Liver (tissue), 9 donors: ENCODE results near the gene KIAA1614. TPM values are rescaled to one million over a fixed set of nuclear protein-coding genes. Genes with fewer than 3 reads are reported as not detected.

Experiments
- DNase-seq: peaks from one replicate; pipeline ENCODE4 v3.0.0-alpha.2; 2017; ENCODE audit warnings: low spot score
- H3K27ac ChIP-seq, 2 donors: one replicate each; pipeline ENCODE4 v1.7.0; 2013; ENCODE audit warnings: inconsistent platforms in 2 of 2, low read length in 2 of 2, control low read depth in 1 of 2, low read depth in 1 of 2, mild to moderate bottlenecking in 1 of 2
- H3K27me3 ChIP-seq, 4 donors: one replicate each; pipeline versions ENCODE4 v1.6.1 to v1.7.0; 2013; ENCODE audit warnings: low read length in 3 of 4, inconsistent platforms in 1 of 4, mild to moderate bottlenecking in 1 of 4, moderate library complexity in 1 of 4; ENCODE audit not compliant: control insufficient read depth in 4 of 4, insufficient read depth in 4 of 4
- H3K36me3 ChIP-seq, 4 donors: one replicate each; pipeline versions ENCODE4 v1.6.1 to v1.7.0; 2013; ENCODE audit warnings: low read length in 3 of 4, mild to moderate bottlenecking in 3 of 4, low read depth in 1 of 4, moderate library complexity in 1 of 4; ENCODE audit not compliant: control insufficient read depth in 4 of 4, insufficient read depth in 3 of 4
- H3K4me1 ChIP-seq, 4 donors: one replicate each; pipeline versions ENCODE4 v1.6.1 to v1.7.0; 2013; ENCODE audit warnings: low read length in 3 of 4, mild to moderate bottlenecking in 3 of 4, moderate library complexity in 1 of 4; ENCODE audit not compliant: control insufficient read depth in 4 of 4, insufficient read depth in 4 of 4
- H3K4me3 ChIP-seq, 3 donors: one replicate each; pipeline versions ENCODE4 v1.6.1 to v1.7.0; 2013; ENCODE audit warnings: low read length in 3 of 3, control low read depth in 1 of 3, low read depth in 1 of 3, mild to moderate bottlenecking in 1 of 3
- H3K9ac ChIP-seq, 2 donors: one replicate each; pipeline ENCODE4 v1.7.0; 2013; ENCODE audit warnings: low read length in 2 of 2, mild to moderate bottlenecking in 2 of 2, moderate library complexity in 2 of 2, control low read depth in 1 of 2, low read depth in 1 of 2
- H3K9me3 ChIP-seq, 4 donors: one replicate each; pipeline versions ENCODE4 v1.6.1 to v1.7.0; 2013; ENCODE audit warnings: low read length in 3 of 4; ENCODE audit not compliant: control insufficient read depth in 4 of 4
- EGR1 ChIP-seq, 2 donors: IDR thresholded peaks; 2 replicates each; pipeline ENCODE4 v1.6.1; 2016 to 2018; ENCODE audit warnings: antibody characterized with exemption in 2 of 2, low read depth in 2 of 2
- FOXA1 ChIP-seq: IDR thresholded peaks from 2 replicates; pipeline ENCODE4 v1.6.1; 2016; ENCODE audit warnings: antibody characterized with exemption
- FOXA2 ChIP-seq: IDR thresholded peaks from 2 replicates; pipeline ENCODE4 v1.6.1; 2016; ENCODE audit warnings: antibody characterized with exemption
- GABPA ChIP-seq, 2 donors: IDR thresholded peaks in 1 of 2; conservative IDR thresholded peaks in 1 of 2; 2 replicates each; pipeline ENCODE4 v1.6.1; 2016; ENCODE audit warnings: antibody characterized with exemption in 2 of 2, mild to moderate bottlenecking in 1 of 2, moderate library complexity in 1 of 2
- HNF4A ChIP-seq, 2 donors: conservative IDR thresholded peaks; 2 replicates each; pipeline ENCODE4 v1.6.1; 2016; ENCODE audit warnings: antibody characterized with exemption in 2 of 2, mild to moderate bottlenecking in 2 of 2
- HNF4G ChIP-seq: IDR thresholded peaks from 2 replicates; pipeline ENCODE4 v1.6.1; 2016; ENCODE audit warnings: antibody characterized with exemption
- JUND ChIP-seq, 2 donors: IDR thresholded peaks; 2 replicates each; pipeline ENCODE4 v1.6.1; 2016; ENCODE audit warnings: antibody characterized with exemption in 2 of 2
- SP1 ChIP-seq: IDR thresholded peaks from 2 replicates; pipeline ENCODE4 v1.6.1; 2018; ENCODE audit warnings: antibody characterized with exemption, mild to moderate bottlenecking
- TAF1 ChIP-seq: conservative IDR thresholded peaks from 2 replicates; pipeline ENCODE4 v1.6.1; 2016; ENCODE audit warnings: antibody characterized with exemption, mild to moderate bottlenecking
- YY1 ChIP-seq: IDR thresholded peaks from 2 replicates; pipeline ENCODE4 v1.6.1; 2016; ENCODE audit warnings: antibody characterized with exemption, mild to moderate bottlenecking
- WGBS: extraction: QIAGEN DNeasy Blood & Tissue Kit; methylation state at CpG from one replicate; pipeline ENCODE4 v1.1.7; 2013; 5-methylcytosine and 5-hydroxymethylcytosine counted together
- polyA plus RNA-seq, 2 donors: library from polyadenylated mRNA; stranded (reverse) in 1 of 2; unstranded in 1 of 2; fragments of 200-250 nt in 1 of 2; fragments of >200 nt in 1 of 2; fragmentation: Nextera tagmentation in 1 of 2; extraction: Ambion mirVana in 1 of 2; gene quantifications; one replicate each; pipeline versions ENCODE4 v1.2.1 to v1.2.3, GENCODE V29; 2013 to 2015
- total RNA-seq, 2 donors: library from RNA; depleted of rRNA; stranded (reverse); fragments of >200 nt; gene quantifications; one replicate each; pipeline ENCODE4 v1.2.3, GENCODE V29; 2014
- TF ChIP-seq, protein P1 (sequence below): IDR thresholded peaks from 2 replicates; pipeline ENCODE4 v1.6.1; 2016; ENCODE audit warnings: antibody characterized with exemption
- TF ChIP-seq, protein P2 (sequence below): fragments of 150-350 bp; IDR thresholded peaks from 2 replicates; pipeline ENCODE4 v1.5.1; 2017; ENCODE audit warnings: improper control_type of control experiment, low read depth, low read length; ENCODE audit not compliant: missing input control
- TF ChIP-seq, protein P3 (sequence below): IDR thresholded peaks from 2 replicates; pipeline ENCODE4 v1.6.1; 2016; ENCODE audit warnings: antibody characterized with exemption
- TF ChIP-seq, protein P4 (sequence below): IDR thresholded peaks from 2 replicates; pipeline ENCODE4 v1.6.1; 2016; ENCODE audit warnings: antibody characterized with exemption, mild to moderate bottlenecking
- TF ChIP-seq, protein P5 (sequence below): IDR thresholded peaks from 2 replicates; pipeline ENCODE4 v1.6.1; 2016; ENCODE audit warnings: antibody characterized with exemption
- donor health status: healthy.
- donor health status: healthy.
- donor health status: healthy.
- donor health status: healthy.
- donor health status: healthy.

The KIAA1614 gene
- total and polyA plus RNA-seq, 4 donors: 0.21 to 1.1 (median 0.40) TPM

DNA sequence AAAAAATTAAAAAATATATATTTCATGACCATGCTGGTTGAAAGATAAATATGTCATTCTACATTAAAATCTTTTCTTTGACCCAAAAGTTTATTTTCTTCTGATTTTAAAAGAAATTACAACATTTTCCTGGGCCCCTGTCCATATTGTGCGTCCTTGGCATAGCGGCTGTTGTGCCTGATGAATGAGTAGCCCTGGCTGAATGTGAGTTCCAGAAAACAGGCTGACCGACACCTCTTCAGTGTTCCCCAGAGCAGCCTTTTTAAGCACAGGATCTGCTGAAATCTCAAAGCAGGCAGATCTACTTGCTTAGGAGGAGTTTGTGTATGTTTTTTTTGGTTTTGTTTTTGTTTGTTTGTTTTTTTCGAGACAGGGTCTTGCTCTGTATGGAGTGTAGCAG is 19.7 kb downstream of the KIAA1614 start:
- WGBS: 92% methylated on average over 4 of the region's 4 CpGs
- Histone ChIP-seq H3K4me3 (no peak overlapping the region), H3K27me3 (no peaks in the 10 kb centered on the region), H3K4me1 (peaks cover 0 to 5% (median 3%) of the 10 kb centered on the region in 4 donors), H3K9ac (no peak overlapping the region), H3K9me3 (no peaks in the 10 kb centered on the region), H3K27ac (no peak overlapping the region), H3K36me3 (no peaks in the 10 kb centered on the region)
- TF ChIP-seq, protein P1, sequence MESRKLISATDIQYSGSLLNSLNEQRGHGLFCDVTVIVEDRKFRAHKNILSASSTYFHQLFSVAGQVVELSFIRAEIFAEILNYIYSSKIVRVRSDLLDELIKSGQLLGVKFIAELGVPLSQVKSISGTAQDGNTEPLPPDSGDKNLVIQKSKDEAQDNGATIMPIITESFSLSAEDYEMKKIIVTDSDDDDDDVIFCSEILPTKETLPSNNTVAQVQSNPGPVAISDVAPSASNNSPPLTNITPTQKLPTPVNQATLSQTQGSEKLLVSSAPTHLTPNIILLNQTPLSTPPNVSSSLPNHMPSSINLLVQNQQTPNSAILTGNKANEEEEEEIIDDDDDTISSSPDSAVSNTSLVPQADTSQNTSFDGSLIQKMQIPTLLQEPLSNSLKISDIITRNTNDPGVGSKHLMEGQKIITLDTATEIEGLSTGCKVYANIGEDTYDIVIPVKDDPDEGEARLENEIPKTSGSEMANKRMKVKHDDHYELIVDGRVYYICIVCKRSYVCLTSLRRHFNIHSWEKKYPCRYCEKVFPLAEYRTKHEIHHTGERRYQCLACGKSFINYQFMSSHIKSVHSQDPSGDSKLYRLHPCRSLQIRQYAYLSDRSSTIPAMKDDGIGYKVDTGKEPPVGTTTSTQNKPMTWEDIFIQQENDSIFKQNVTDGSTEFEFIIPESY: no peak
- no peak for TF ChIP-seq HNF4A (conservative IDR thresholded peaks at IDR 0.05)
- TF ChIP-seq, protein P2, sequence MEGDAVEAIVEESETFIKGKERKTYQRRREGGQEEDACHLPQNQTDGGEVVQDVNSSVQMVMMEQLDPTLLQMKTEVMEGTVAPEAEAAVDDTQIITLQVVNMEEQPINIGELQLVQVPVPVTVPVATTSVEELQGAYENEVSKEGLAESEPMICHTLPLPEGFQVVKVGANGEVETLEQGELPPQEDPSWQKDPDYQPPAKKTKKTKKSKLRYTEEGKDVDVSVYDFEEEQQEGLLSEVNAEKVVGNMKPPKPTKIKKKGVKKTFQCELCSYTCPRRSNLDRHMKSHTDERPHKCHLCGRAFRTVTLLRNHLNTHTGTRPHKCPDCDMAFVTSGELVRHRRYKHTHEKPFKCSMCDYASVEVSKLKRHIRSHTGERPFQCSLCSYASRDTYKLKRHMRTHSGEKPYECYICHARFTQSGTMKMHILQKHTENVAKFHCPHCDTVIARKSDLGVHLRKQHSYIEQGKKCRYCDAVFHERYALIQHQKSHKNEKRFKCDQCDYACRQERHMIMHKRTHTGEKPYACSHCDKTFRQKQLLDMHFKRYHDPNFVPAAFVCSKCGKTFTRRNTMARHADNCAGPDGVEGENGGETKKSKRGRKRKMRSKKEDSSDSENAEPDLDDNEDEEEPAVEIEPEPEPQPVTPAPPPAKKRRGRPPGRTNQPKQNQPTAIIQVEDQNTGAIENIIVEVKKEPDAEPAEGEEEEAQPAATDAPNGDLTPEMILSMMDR: no peak
- TF ChIP-seq TAF1: no peak
- TF ChIP-seq, protein P3, sequence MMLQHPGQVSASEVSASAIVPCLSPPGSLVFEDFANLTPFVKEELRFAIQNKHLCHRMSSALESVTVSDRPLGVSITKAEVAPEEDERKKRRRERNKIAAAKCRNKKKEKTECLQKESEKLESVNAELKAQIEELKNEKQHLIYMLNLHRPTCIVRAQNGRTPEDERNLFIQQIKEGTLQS: no peak
- TF ChIP-seq HNF4G: no peak
- TF ChIP-seq SP1: no peak
- TF ChIP-seq FOXA2: no peak
- no peak for TF ChIP-seq YY1
- no peak for TF ChIP-seq EGR1 (IDR thresholded peaks at IDR 0.05; ENCODE audit: low read depth in 2 of 2)
- no peak for TF ChIP-seq GABPA (IDR thresholded peaks at IDR 0.05 in 1 of 2, conservative IDR thresholded peaks at IDR 0.05 in 1 of 2)
- no peak for TF ChIP-seq FOXA1
- TF ChIP-seq, protein P4, sequence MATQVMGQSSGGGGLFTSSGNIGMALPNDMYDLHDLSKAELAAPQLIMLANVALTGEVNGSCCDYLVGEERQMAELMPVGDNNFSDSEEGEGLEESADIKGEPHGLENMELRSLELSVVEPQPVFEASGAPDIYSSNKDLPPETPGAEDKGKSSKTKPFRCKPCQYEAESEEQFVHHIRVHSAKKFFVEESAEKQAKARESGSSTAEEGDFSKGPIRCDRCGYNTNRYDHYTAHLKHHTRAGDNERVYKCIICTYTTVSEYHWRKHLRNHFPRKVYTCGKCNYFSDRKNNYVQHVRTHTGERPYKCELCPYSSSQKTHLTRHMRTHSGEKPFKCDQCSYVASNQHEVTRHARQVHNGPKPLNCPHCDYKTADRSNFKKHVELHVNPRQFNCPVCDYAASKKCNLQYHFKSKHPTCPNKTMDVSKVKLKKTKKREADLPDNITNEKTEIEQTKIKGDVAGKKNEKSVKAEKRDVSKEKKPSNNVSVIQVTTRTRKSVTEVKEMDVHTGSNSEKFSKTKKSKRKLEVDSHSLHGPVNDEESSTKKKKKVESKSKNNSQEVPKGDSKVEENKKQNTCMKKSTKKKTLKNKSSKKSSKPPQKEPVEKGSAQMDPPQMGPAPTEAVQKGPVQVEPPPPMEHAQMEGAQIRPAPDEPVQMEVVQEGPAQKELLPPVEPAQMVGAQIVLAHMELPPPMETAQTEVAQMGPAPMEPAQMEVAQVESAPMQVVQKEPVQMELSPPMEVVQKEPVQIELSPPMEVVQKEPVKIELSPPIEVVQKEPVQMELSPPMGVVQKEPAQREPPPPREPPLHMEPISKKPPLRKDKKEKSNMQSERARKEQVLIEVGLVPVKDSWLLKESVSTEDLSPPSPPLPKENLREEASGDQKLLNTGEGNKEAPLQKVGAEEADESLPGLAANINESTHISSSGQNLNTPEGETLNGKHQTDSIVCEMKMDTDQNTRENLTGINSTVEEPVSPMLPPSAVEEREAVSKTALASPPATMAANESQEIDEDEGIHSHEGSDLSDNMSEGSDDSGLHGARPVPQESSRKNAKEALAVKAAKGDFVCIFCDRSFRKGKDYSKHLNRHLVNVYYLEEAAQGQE: no peak
- no peak for DNase-seq

DNA sequence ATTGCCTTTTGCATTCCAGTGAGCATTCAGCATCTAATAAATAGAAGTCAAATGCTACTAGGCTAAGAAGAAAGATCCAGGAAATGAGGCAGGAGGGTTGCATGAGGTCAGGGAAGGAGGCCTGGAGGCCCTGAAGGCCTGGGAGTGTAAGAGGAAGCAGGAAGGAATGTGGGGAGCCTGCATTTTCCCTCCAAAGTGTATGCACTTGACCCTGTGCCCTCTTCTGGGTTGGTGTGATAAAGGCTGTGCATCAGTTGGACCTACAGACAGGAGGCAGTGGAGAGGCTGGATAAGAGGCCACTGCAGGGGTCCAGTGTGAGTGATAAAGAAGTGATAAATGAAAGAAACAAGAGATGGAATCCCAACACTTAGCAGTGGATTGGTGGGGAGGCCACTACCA is 20.4 kb downstream of the KIAA1614 start:
- Histone ChIP-seq H3K4me3 (no peak overlapping the region), H3K27ac (no peak overlapping the region), H3K9me3 (no peaks in the 10 kb centered on the region), H3K9ac (no peak overlapping the region), H3K36me3 (no peaks in the 10 kb centered on the region), H3K27me3 (no peaks in the 10 kb centered on the region), H3K4me1 (peaks cover 0 to 5% (median 3%) of the 10 kb centered on the region in 4 donors)
- peak; percentile 59 for DNase-seq
- TF ChIP-seq, protein P1: no peak
- TF ChIP-seq YY1 (no peak), EGR1 (IDR thresholded peaks at IDR 0.05; ENCODE audit: low read depth in 2 of 2) (no peak), HNF4G (no peak), JUND (IDR thresholded peaks at IDR 0.05) (no peak)
- TF ChIP-seq, protein P4: no peak
- TF ChIP-seq, protein P5, sequence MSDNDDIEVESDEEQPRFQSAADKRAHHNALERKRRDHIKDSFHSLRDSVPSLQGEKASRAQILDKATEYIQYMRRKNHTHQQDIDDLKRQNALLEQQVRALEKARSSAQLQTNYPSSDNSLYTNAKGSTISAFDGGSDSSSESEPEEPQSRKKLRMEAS: no peak
- TF ChIP-seq, protein P3: no peak
